ENCODE data around the gene GPSM1.

Gene GPSM1

GRCh38 chr9:136305804-136306203 lies 21.5 kb upstream of the GPSM1 start:
- DNase-seq, result no peak

GRCh38 chr9:136306211-136307208 lies 20.8 kb upstream of the GPSM1 start:
- peak; percentile 52 for DNase-seq

- no peak for DNase-seq
These were observed 20.1 kb upstream of the GPSM1 start for GRCh38 chr9:136307215-136307750.

GRCh38 chr9:136308006-136308701 lies 19.2 kb upstream of the GPSM1 start:
- DNase-seq, result no peak

GRCh38 chr9:136308702-136309053 lies 18.7 kb upstream of the GPSM1 start:
- DNase-seq, result no peak

GRCh38 chr9:136309101-136309801 lies 18.1 kb upstream of the GPSM1 start:
- DNase-seq, result peak; percentile 88

GRCh38 chr9:136309806-136310220 lies 17.5 kb upstream of the GPSM1 start:
- no peak for DNase-seq

GRCh38 chr9:136310273-136311030 lies 16.9 kb upstream of the GPSM1 start:
- DNase-seq, result peak; percentile 49

GRCh38 chr9:136311051-136312008 lies 16.0 kb upstream of the GPSM1 start:
- peak; percentile 95 for DNase-seq

- peak; percentile 47 for DNase-seq
These were observed 15.3 kb upstream of the GPSM1 start for GRCh38 chr9:136312009-136312375.

- peak; percentile 72 for DNase-seq
These were observed 14.9 kb upstream of the GPSM1 start for GRCh38 chr9:136312436-136312835.

- DNase-seq, result no peak
These were observed 14.0 kb upstream of the GPSM1 start for GRCh38 chr9:136313111-136314055.

- DNase-seq, result no peak
These were observed 13.3 kb upstream of the GPSM1 start for GRCh38 chr9:136314056-136314416.

GRCh38 chr9:136314944-136315343 lies 12.4 kb upstream of the GPSM1 start:
- DNase-seq, result no peak

- no peak for DNase-seq
These were observed 11.0 kb upstream of the GPSM1 start for GRCh38 chr9:136316271-136316751.

GRCh38 chr9:136316896-136317676 lies 10.3 kb upstream of the GPSM1 start:
- no peak for DNase-seq

GRCh38 chr9:136317695-136318094 lies 9.6 kb upstream of the GPSM1 start:
- DNase-seq, result no peak

GRCh38 chr9:136318111-136318775 lies 9.1 kb upstream of the GPSM1 start:
- no peak for DNase-seq

Measured in DMS53 (cell line).